Measurements from ENCODE around the gene ING3.

DNA sequence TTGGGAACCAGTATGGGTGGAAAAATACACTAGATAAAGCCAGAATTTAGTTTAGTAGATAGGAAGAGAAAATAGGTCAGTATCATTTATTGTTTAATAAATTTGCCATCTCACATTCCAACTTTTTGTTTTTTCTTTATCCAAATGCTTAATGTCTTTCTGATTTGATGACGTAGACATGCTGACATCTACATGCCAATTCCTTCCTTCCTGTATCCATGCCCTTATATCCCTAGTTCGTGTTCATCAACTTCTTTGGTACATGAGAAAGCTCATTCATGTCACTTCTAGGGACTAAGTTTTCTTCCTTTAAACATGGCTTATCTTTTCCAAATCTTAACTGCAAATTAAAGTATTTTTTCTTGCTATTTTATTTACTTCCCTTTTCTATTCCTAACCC lies 30.5 kb upstream of the ING3 start:
- TF ChIP-seq POLR2A (IDR thresholded peaks at IDR 0.05) = no peak
- TF ChIP-seq, protein P1, sequence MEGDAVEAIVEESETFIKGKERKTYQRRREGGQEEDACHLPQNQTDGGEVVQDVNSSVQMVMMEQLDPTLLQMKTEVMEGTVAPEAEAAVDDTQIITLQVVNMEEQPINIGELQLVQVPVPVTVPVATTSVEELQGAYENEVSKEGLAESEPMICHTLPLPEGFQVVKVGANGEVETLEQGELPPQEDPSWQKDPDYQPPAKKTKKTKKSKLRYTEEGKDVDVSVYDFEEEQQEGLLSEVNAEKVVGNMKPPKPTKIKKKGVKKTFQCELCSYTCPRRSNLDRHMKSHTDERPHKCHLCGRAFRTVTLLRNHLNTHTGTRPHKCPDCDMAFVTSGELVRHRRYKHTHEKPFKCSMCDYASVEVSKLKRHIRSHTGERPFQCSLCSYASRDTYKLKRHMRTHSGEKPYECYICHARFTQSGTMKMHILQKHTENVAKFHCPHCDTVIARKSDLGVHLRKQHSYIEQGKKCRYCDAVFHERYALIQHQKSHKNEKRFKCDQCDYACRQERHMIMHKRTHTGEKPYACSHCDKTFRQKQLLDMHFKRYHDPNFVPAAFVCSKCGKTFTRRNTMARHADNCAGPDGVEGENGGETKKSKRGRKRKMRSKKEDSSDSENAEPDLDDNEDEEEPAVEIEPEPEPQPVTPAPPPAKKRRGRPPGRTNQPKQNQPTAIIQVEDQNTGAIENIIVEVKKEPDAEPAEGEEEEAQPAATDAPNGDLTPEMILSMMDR (IDR thresholded peaks at IDR 0.05) = no peak

Data from ovary (tissue), 3 donors.